ENCODE measurements around the gene DDX10. TPM values are rescaled to one million over a fixed set of nuclear protein-coding genes. Genes with fewer than 3 reads are reported as not detected.

Gene DDX10
- total and polyA plus RNA-seq, 9 of the 15 experiments (the other 6 are each of a cell fraction or from before 2014, with no cell fraction given), result 33.9 to 94.6 (median 50.7) TPM

DNA sequence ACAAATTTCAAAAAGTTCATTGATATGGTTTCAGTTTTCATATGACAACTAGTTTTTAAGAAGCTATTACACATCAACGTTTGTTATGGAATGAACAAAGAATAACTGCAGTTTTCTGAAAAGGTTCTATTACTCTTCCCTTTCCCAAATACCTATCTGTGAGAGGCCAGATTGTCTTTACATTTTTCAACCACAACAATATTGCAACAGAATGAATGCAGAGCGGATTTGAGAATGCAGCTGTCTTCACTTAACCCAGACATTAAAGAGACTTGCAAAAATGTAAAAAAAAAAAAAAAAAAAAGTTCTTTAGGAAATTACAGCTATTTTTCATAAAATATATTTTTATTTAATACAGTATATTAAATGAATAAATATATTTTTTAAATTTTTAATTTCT lies 250.8 kb downstream of the DDX10 start (continued):
- TF ChIP-seq CHD1 (IDR thresholded peaks at IDR 0.05; ENCODE audit: low read length) (no peak), STAT5A (IDR thresholded peaks at IDR 0.05; ENCODE audit: borderline replicate concordance, low read length) (no peak), ZEB2 (IDR thresholded peaks at IDR 0.05) (no peak)
- TF ChIP-seq, protein P1, sequence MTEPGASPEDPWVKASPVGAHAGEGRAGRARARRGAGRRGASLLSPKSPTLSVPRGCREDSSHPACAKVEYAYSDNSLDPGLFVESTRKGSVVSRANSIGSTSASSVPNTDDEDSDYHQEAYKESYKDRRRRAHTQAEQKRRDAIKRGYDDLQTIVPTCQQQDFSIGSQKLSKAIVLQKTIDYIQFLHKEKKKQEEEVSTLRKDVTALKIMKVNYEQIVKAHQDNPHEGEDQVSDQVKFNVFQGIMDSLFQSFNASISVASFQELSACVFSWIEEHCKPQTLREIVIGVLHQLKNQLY (CRISPR knock-in tag; conservative IDR thresholded peaks at IDR 0.05), result no peak

DNA sequence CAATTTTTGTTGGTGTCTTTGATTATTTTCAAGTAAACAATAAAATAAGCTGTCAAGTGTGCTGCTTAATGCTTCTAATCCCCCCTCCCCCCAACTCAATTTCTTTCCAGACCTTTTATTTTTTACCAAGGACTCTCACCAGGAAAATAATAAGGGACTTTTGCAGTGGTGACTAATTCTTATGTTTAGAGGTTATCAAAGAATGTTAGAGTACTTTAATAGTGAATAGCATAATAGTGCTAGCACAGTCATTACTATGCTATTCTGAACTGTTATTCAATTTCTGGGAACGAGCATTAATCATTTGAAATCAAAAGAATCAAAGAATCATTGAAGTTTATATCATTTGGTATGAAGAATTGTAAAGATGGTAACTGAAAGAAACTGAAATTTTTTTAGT lies 251.4 kb downstream of the DDX10 start:
- H3K79me2 ChIP-seq (ENCODE audit: control insufficient read depth, insufficient read depth, low read length), result no peaks in the 10 kb centered on the region
- peaks cover 6% of the 10 kb centered on the region; the same call in 2 of the 3 replicates for H3K36me3 ChIP-seq (ENCODE audit: control insufficient read depth, insufficient read depth, low read length)
- intact Hi-C loops (cut with micrococcal nuclease) (no loop called here), in situ Hi-C loops (cut with MboI) (no loop called here)
- ChIA-PET CTCF (ENCODE audit: low intra/inter-chr PET ratio) (no interaction called here), POLR2A (no interaction called here)
- FAIRE-seq, result no peak
- H3K4me2 ChIP-seq (ENCODE audit: insufficient read depth, low read length), result no peak overlapping the region
- no peaks in the 10 kb centered on the region for H4K20me1 ChIP-seq (replicated peaks; ENCODE audit: control insufficient read depth, insufficient read depth, low read length)
- no peak overlapping the region for H3K4me3 ChIP-seq
- 80% methylated on average over 1 of the region's 1 CpG for WGBS (ENCODE audit: insufficient coverage, low coverage, missing lambda C conversion rate)
- H3K9ac ChIP-seq (ENCODE audit: insufficient read depth in 1 of 2, low read depth in 2 of 2, low read length in 2 of 2), result no peak overlapping the region
- H3K27me3 ChIP-seq (ENCODE audit: control insufficient read depth in 2 of 2, insufficient read depth in 2 of 2, low read length in 2 of 2), result no peaks in the 10 kb centered on the region
- BruUV-seq (replicated peaks), result no TSS peak
- no peaks in the 10 kb centered on the region for H3K9me3 ChIP-seq (replicated peaks; ENCODE audit: control insufficient read depth, insufficient read depth, low read depth, low read length)
- no peak overlapping the region for H2AFZ ChIP-seq (ENCODE audit: low read depth, low read length)
- H3K9me1 ChIP-seq (ENCODE audit: control insufficient read depth, insufficient read depth, low read length), result no peaks in the 10 kb centered on the region
- no peak for ATAC-seq
- no peak for DNase-seq (ENCODE audit: extremely low read depth in 1 of 4, low spot score in 3 of 4)
- H3K27ac ChIP-seq (ENCODE audit: extremely low read depth, low read depth, low read length), result no peak overlapping the region
- H3K4me1 ChIP-seq (replicated peaks in 1 of 2; ENCODE audit: control insufficient read depth in 2 of 2, insufficient read depth in 2 of 2, low read length in 2 of 2), result peaks cover 0 to 6% of the 10 kb centered on the region in 2 experiments; a peak in 2 of 5 replicates
- TF ChIP-seq SLC30A9 (CRISPR knock-in tag; IDR thresholded peaks at IDR 0.05), result no peak
- TF ChIP-seq, protein P2, sequence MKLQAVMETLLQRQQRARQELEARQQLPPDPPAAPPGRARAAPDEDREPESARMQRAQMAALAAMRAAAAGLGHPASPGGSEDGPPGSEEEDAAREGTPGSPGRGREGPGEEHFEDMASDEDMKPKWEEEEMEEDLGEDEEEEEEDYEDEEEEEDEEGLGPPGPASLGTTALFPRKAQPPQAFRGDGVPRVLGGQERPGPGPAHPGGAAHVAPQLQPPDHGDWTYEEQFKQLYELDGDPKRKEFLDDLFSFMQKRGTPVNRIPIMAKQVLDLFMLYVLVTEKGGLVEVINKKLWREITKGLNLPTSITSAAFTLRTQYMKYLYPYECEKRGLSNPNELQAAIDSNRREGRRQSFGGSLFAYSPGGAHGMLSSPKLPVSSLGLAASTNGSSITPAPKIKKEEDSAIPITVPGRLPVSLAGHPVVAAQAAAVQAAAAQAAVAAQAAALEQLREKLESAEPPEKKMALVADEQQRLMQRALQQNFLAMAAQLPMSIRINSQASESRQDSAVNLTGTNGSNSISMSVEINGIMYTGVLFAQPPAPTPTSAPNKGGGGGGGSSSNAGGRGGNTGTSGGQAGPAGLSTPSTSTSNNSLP (IDR thresholded peaks at IDR 0.05; ENCODE audit: borderline replicate concordance, low read depth, low read length), result no peak
- no peak for TF ChIP-seq HDAC6 (IDR thresholded peaks at IDR 0.05; ENCODE audit: low read depth, low read length)
- TF ChIP-seq, protein P3, sequence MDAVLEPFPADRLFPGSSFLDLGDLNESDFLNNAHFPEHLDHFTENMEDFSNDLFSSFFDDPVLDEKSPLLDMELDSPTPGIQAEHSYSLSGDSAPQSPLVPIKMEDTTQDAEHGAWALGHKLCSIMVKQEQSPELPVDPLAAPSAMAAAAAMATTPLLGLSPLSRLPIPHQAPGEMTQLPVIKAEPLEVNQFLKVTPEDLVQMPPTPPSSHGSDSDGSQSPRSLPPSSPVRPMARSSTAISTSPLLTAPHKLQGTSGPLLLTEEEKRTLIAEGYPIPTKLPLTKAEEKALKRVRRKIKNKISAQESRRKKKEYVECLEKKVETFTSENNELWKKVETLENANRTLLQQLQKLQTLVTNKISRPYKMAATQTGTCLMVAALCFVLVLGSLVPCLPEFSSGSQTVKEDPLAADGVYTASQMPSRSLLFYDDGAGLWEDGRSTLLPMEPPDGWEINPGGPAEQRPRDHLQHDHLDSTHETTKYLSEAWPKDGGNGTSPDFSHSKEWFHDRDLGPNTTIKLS (IDR thresholded peaks at IDR 0.05; ENCODE audit: borderline replicate concordance, low read depth), result no peak
- TF ChIP-seq CSDE1 (IDR thresholded peaks at IDR 0.05), result no peak
- TF ChIP-seq CEBPG (CRISPR knock-in tag; IDR thresholded peaks at IDR 0.05), result no peak
- no peak for TF ChIP-seq CEBPG (tag; conservative IDR thresholded peaks at IDR 0.05 in 1 of 2, IDR thresholded peaks at IDR 0.05 in 1 of 2)
- no peak for TF ChIP-seq ZNF175 (CRISPR knock-in tag; IDR thresholded peaks at IDR 0.05; ENCODE audit: low read depth)
